ENCODE results near the gene EYA2.

DNA sequence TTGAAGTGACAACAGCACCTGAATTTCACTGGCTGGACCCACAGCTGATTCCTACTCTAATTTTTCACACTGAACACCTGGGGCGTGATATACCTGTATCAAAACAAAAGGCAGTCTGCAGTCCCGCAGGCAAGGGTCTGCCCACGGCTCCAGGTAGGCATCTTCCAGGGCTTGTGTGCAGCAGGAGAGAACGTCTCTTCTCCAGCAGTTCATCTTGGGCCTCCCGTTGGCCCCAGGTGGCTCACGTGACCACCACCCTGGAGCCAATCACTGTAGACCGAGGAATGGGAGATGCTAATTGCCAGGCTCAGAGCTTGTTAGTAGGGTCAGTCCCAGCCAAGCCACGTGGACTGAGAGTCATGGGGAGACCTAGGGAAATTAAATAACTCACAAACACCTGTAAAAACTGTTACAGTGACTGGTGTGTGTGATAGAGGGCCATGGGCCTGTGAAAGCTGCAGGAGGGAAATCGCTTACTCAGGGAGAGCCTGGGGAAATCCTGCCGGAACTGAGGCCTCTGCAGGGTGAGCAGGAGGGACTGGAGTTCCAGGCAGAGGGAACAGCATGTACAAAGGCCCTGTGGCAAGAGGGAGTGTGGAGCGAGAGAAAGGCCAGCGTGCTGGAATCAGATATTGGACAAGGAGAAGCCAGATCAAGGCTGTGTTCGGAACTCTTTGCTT is 83.4 kb downstream of the EYA2 start:
- TF ChIP-seq, protein P1, sequence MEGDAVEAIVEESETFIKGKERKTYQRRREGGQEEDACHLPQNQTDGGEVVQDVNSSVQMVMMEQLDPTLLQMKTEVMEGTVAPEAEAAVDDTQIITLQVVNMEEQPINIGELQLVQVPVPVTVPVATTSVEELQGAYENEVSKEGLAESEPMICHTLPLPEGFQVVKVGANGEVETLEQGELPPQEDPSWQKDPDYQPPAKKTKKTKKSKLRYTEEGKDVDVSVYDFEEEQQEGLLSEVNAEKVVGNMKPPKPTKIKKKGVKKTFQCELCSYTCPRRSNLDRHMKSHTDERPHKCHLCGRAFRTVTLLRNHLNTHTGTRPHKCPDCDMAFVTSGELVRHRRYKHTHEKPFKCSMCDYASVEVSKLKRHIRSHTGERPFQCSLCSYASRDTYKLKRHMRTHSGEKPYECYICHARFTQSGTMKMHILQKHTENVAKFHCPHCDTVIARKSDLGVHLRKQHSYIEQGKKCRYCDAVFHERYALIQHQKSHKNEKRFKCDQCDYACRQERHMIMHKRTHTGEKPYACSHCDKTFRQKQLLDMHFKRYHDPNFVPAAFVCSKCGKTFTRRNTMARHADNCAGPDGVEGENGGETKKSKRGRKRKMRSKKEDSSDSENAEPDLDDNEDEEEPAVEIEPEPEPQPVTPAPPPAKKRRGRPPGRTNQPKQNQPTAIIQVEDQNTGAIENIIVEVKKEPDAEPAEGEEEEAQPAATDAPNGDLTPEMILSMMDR (conservative IDR thresholded peaks at IDR 0.05 in 1 of 2, IDR thresholded peaks at IDR 0.05 in 1 of 2; ENCODE audit: extremely low read depth in 1 of 2, insufficient read depth in 1 of 2, low read depth in 1 of 2, low read length in 2 of 2): no peak
- TF ChIP-seq EZH2 (IDR thresholded peaks at IDR 0.05; ENCODE audit: borderline replicate concordance, low read length): no peak

Data from mammary epithelial cell (primary cell).